Measurements from ENCODE around the gene TSHR.
"Not testable (repeated sequence)": the region's sequence is repeated elsewhere in the genome, so short reads cannot be mapped to it uniquely, and the experiment has no call there.

TSHR gene

DNA sequence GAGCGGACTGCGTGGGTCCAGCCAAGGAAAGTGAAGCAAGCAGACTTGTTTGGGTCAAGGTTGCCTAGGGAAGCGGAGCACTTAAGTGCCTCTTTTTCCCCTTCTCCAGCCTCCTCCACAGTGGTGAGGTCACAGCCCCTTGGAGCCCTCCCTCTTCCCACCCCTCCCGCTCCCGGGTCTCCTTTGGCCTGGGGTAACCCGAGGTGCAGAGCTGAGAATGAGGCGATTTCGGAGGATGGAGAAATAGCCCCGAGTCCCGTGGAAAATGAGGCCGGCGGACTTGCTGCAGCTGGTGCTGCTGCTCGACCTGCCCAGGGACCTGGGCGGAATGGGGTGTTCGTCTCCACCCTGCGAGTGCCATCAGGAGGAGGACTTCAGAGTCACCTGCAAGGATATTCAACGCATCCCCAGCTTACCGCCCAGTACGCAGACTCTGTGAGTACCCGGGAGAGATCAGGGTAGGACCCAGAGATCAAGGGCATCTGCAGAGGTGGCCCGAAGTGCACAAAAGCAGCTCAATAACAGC, at the start of gene TSHR:
Gene TSHR, plus strand, starts transcription at position 206 of the 526 bp plus-strand sequence. Its CDS starts 60 bp downstream, at position 266.
- DNase-seq: peak in 2 of 51 donors; percentile 1 to 14

GRCh38 chr14:80906336-80906735, 49.1 kb upstream of the TSHR start:
- no peak for DNase-seq

DNA sequence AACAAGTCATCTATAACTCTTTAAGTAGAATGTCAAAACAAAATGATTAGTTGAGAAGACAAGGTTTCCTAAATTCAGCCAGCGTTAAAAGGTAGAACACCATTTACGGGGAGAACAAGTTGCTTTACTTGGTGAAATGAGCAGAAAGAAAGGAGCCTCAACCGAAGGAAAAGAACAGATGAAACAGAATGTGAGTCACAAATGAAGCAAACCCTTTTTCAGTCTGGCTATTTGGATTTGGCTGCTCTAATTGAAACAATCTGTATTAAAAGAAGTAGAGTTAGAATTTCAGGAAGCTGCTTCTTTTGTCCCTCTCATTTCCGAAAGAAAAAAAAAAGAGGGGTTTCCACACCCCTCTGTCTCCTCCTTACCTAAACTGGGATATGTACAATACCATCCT, 48.5 kb upstream of the TSHR start:
- no peak for DNase-seq

DNA sequence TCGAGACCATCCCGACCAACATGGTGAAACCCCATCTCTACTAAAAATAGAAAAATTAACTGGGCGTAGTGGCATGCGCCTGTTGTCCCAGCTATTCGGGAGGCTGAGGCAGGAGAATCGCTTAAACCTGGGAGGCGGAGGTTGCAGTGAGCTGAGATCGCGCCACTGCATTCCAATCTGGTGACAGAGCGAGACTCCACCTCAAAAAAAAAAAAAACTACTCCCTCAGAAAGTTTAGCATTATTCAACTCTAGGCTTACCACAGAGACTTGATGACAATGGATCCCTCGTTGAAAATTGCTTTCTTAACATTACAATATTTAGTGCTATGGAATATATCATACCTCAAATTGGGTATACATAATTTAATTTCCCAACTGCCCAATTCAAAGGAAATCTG, 43.4 kb upstream of the TSHR start:
- DNase-seq: not testable (repeated sequence)

GRCh38 chr14:80919622-80920021, 35.8 kb upstream of the TSHR start:
- DNase-seq: no peak

DNA sequence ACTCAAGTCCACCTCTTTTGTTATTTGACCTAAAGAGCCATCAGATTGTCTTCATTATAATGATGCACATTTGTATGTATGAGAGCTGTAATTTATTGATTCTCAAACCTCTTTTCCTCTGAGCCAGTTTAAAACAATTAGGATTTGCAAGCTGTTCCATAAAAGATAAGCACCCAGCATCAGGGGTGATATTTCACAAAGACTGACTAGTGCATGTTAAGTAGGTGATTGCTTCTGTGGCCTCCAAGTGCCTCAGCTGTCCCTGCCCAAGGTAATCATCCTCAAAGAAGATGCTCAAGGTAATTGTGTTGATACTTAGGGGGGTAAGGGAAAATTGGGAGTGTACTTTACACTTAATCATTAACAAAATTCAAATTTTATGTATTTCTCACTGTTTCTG, 32.1 kb upstream of the TSHR start:
- DNase-seq: no peak

DNA sequence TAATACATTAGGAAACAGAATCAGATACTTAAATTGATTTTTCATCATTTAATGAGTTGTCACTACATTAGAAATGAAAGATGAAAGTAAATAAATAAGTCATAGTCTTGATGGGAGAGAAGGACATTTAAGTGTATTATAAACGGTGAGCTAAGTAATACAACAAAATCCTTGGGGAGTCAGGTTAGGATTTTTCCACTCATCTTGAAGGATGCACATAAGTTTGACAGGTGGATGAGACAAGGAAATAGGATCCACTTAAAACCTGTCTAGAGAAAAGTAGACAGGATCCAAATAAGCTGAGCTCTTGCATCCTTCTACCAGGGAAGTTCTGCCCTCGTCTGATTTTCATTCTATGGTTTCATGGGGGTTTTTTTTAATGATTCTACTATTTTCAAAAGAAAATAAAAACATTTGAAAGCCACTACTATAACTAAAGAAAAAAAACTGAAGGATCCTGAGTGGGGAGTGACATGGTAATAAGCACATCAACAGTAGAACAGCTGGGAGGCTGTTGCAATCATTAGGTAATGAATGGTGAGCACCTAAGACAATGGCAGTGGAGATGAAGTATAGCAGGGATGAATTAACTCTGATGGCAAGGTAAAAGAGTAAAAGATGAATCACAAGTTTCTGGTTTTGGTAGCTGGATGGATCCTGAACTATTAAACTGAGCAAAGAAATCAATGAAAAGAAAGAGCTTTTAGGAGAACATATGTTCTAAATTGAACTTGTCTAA, 30.9 kb upstream of the TSHR start:
- DNase-seq: no peak

DNA sequence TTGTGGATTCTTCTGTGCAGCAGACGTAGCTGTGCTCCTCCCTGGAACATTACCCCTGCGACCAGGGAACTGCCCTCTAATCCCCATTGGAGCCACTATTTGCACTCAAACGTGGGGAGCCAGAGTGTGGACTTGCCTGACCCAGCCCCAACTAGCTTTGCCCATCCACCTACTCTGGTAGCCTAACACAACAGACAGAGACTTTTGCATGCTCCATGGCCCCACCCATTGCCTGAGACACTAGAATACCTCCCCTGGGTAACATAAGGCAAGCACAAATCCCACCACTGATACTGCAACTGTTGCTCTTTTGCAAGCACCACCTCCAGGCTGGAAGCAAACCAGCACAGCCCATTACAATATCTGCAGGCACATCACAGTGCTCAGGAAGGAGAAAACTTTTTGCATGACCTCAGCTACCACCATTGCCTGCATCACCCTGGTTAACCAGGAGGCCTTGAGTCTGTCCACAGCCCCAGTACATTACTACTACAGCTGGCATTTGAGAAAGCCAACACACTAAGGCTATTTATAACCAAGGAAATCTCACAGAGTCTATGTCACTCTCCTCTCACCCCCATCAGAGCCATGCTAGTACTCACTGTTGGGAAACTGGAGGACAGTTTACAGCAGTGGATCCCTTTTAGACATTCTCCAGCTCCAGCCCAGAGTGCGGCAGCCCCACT, 28.9 kb upstream of the TSHR start:
- no peak for DNase-seq

DNA sequence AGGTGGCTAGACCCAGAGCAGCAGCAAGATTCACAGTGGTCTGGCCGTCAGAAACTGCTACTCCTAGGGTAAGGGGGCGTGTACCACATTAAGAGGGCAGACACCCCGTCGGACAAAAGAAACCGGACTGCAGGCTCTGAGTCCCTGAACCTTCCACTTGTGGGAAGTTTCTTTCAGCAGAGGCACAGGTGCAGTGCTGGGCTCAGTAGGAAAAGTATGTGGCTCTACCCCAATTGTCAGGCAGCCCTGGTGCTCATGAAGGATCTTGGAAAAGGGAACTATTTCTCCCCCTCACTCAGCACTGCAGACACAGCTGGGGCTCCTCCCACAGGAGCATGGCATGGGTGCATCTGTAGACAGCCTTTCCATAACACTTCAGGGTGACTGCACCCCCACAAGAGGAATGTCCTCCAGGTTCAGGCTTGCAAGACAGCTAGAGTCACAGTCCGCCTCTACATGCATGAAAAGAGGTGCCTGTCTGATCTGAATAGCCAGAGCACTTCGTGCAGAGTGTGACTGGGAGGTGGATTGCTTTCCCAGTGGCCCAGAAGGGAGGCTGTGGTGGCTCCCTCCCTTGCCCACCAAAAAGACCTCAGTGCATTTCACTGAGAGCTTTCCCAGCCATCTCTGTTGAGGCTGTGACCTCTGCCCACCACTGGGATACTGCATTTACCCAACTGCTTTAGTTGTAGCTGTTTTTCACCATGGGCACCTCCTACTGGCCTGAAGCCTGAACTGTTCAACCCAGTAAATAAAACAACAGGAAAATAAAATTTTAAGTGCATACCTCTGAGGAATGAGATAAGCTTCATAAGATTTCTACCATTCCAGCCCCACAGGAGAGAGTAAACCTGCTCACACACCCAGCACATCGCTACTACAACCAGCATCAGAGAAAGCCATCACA, 28.1 kb upstream of the TSHR start:
- DNase-seq: no peak

- no peak for DNase-seq
These were observed 25.3 kb upstream of the TSHR start for GRCh38 chr14:80930095-80930494.

- no peak for DNase-seq
These were observed 24.5 kb upstream of the TSHR start for GRCh38 chr14:80930836-80931389.

DNA sequence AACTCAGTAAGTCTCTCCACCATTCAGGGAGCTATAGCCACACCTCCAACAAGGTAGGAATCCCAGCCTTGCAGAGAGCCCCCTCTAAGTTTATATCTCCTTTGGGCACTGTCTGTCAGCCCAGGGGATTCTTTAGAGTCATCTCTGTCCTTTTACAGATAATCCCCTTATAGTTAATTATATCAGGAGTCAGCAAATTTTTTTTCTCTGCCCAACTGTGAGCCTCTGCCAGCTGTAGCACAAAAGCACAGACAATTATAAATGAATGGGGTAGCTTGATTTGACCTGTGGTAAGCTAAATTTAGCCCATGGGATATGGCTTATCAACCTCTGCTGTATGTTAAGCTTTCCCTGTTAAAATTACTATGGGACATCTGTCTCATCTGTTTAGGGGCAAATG, 22.1 kb upstream of the TSHR start:
- no peak for DNase-seq

DNA sequence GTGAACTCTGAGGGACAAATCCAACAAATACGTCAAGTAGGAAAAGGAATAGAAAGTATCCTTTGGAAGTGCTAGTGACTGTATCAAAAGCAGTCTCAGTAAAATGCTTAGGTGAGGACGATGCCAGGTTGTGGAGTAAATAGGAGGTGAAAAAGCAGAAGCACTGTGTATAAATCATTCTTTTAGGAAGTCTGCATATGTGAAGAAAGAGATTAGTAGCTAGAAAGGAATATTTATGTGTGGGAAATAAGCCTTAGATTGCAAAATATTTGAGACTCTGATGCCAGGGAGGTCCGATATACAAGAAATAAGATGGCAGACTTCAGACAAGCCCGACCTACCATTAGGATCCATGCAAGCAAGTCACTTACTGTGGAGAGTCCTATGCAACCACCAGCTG, 21.7 kb upstream of the TSHR start:
- DNase-seq: no peak

DNA sequence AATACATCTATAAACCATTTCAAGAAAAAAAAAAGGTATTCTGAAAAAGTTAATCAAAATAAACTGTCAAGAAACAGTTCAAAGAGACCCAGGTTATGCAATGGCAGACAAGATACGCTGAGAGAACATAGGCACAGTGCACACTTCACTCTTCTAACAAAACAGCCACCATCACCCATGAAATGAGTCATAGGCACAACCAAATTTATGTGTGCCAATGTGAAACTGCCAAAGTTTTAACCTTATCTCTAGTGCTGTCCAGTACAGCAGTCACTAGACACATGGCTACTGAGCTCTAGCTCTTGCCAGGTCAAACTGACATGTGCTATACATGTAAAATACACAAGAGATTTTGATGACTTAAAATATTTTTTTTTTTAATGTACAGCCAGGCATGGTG, 15.3 kb upstream of the TSHR start:
- no peak for DNase-seq

GRCh38 chr14:80941241-80942185, 13.9 kb upstream of the TSHR start, which contains the start of gene CEP128:
Gene CEP128, minus strand, starts transcription at chr14:80941738.
- peak; percentile 55 to 97 (median 88) for DNase-seq

DNA sequence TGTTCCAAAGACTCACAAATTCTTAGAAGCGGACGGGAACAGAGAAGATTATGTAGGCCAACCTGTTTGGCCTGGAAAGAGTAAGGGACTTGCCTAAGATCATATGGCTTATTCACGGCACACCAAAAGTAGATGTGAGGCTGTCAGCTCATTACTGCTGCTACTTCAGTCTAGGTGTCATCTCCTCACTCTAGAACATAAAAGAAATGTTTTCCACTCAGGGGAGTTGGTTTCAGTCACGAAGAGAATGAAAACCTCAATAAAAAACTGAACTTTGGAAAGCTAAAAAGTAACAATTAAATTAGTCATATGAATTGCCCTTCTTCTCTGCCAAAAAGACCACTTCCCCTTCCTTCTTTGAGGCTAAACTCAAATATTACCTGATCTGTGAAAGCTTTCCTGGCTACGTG, 13.2 kb upstream of the TSHR start:
- DNase-seq: no peak

DNA sequence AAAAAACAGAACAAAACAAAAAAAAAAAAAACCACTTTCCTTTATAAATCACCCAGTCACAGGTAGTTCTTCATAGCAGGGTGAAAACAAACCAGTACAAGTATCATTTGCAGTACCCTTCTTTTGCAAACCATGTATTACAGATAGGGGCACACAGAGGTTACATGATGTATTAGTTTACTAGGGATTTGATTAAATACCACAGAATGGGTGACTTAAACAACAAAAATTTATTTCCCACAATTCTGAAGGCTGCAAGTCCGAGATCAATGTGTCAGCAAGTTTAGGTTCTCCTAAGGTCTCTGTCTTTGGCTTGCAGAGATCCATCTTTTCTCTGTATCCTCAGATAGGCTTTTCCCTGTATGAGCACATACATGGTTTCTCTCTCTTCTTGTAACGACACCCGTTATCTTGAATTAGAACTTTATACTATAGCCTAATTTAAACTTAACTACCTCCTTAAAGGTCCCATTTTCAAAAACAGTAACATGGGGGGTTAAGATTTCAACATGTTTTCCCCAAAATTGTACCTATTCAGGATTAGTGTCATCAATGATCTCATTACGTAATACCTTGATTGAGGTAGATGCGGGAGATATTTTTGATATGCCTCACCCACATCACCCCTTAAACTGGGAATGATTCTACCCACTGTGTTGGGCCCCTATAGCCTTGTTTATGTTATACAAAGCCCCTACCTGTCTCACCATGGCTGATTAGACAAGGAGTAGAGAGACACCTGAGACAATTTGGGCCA, 10.4 kb upstream of the TSHR start:
- no peak for DNase-seq

GRCh38 chr14:80946187-80946586, 9.2 kb upstream of the TSHR start:
- no peak for DNase-seq

DNA sequence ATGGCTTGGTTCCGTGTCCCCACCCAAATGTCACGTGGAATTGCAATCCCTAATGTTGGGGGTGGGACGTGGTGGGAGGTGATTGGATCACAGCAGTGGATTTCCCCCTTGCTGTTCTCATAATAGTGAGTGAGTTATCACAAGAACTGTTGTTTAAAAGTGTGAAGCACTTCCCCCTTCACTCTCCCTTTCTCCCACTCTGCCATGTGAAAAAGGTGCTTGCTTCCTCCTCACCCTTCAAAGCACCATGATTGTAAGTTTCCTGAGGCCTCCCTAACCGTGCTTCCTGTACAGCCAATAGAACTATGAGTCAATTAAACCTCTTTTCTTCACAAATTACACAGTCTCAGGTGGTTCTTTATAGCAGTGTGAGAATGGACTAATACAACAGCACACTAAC, 8.6 kb upstream of the TSHR start:
- no peak for DNase-seq

DNA sequence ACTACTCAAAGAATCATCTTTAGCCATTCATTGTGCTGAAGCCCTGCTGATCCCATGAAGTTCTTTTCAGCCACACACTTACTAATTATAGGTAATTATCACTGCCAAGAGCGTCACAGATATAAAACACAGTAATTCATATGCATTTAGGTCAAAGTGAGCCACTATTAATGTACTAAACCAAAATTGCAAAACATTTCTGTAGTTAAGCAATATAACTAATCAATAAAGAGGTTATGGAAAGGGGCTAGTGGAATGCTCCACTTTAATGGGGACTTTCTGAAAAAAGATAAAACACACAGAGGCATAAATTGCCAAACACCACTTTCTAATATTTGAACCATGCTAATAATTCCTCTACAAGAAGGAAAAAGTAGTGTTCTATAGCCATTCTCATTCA, 7.1 kb upstream of the TSHR start:
- no peak for DNase-seq

Data from hypothalamus (tissue), 51 donors.